SK-N-SH (cell line): ENCODE results near the gene GCFC2.

Source experiments
- ELF1 ChIP-seq: IDR thresholded peaks from 2 replicates; pipeline ENCODE4 v1.4.0; 2012
- EP300 ChIP-seq, 2 experiments: IDR thresholded peaks; 2 replicates each; pipeline versions ENCODE4 v1.4.0 to v1.6.1; 2012; ENCODE audit warnings: borderline replicate concordance in 1 of 2, low read depth in 1 of 2, low read length in 1 of 2
- JUND ChIP-seq: IDR thresholded peaks from 2 replicates; pipeline ENCODE4 v1.4.0; 2012
- TF ChIP-seq, protein P1 (sequence below): fragments of 200-600 bp; sonication (generic); IDR thresholded peaks from 2 replicates; pipeline ENCODE4 v1.6.1; 2017; ENCODE audit warnings: antibody characterized with exemption, mild to moderate bottlenecking, moderate library complexity
- TF ChIP-seq, protein P2 (sequence below): IDR thresholded peaks from 2 replicates; pipeline ENCODE4 v1.6.1; 2012; ENCODE audit warnings: mild to moderate bottlenecking, low read depth, low read length, moderate library complexity
- TF ChIP-seq, protein P3 (sequence below): fragments of 150-350 bp; IDR thresholded peaks from 2 replicates; pipeline ENCODE4 v1.6.1; 2016; ENCODE audit warnings: mild to moderate bottlenecking, low read depth, low read length

GRCh38 chr2:75612862-75613243 lies 97.9 kb downstream of the GCFC2 start:
- TF ChIP-seq, protein P1, sequence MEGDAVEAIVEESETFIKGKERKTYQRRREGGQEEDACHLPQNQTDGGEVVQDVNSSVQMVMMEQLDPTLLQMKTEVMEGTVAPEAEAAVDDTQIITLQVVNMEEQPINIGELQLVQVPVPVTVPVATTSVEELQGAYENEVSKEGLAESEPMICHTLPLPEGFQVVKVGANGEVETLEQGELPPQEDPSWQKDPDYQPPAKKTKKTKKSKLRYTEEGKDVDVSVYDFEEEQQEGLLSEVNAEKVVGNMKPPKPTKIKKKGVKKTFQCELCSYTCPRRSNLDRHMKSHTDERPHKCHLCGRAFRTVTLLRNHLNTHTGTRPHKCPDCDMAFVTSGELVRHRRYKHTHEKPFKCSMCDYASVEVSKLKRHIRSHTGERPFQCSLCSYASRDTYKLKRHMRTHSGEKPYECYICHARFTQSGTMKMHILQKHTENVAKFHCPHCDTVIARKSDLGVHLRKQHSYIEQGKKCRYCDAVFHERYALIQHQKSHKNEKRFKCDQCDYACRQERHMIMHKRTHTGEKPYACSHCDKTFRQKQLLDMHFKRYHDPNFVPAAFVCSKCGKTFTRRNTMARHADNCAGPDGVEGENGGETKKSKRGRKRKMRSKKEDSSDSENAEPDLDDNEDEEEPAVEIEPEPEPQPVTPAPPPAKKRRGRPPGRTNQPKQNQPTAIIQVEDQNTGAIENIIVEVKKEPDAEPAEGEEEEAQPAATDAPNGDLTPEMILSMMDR = no peak
- TF ChIP-seq, protein P2, sequence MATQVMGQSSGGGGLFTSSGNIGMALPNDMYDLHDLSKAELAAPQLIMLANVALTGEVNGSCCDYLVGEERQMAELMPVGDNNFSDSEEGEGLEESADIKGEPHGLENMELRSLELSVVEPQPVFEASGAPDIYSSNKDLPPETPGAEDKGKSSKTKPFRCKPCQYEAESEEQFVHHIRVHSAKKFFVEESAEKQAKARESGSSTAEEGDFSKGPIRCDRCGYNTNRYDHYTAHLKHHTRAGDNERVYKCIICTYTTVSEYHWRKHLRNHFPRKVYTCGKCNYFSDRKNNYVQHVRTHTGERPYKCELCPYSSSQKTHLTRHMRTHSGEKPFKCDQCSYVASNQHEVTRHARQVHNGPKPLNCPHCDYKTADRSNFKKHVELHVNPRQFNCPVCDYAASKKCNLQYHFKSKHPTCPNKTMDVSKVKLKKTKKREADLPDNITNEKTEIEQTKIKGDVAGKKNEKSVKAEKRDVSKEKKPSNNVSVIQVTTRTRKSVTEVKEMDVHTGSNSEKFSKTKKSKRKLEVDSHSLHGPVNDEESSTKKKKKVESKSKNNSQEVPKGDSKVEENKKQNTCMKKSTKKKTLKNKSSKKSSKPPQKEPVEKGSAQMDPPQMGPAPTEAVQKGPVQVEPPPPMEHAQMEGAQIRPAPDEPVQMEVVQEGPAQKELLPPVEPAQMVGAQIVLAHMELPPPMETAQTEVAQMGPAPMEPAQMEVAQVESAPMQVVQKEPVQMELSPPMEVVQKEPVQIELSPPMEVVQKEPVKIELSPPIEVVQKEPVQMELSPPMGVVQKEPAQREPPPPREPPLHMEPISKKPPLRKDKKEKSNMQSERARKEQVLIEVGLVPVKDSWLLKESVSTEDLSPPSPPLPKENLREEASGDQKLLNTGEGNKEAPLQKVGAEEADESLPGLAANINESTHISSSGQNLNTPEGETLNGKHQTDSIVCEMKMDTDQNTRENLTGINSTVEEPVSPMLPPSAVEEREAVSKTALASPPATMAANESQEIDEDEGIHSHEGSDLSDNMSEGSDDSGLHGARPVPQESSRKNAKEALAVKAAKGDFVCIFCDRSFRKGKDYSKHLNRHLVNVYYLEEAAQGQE = no peak
- TF ChIP-seq, protein P3, sequence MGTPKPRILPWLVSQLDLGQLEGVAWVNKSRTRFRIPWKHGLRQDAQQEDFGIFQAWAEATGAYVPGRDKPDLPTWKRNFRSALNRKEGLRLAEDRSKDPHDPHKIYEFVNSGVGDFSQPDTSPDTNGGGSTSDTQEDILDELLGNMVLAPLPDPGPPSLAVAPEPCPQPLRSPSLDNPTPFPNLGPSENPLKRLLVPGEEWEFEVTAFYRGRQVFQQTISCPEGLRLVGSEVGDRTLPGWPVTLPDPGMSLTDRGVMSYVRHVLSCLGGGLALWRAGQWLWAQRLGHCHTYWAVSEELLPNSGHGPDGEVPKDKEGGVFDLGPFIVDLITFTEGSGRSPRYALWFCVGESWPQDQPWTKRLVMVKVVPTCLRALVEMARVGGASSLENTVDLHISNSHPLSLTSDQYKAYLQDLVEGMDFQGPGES = no peak
- no peak for TF ChIP-seq JUND
- TF ChIP-seq EP300 (IDR thresholded peaks at IDR 0.05; ENCODE audit: borderline replicate concordance in 1 of 2, low read depth in 1 of 2, low read length in 1 of 2) = no peak
- TF ChIP-seq ELF1 = no peak
